H1 (cell line): ENCODE measurements around the gene SPEM3. TPM values are rescaled to one million over a fixed set of nuclear protein-coding genes. Genes with fewer than 3 reads are reported as not detected.

Experiments
- CTCF ChIA-PET: fragments of 300-600 bp; sonication (Branson Sonifier 250); formaldehyde crosslinking; loops from one replicate; lab custom pipeline; 2021; ENCODE audit not compliant: partially characterized antibody; lab: Charles Lee
- POLR2A ChIA-PET: fragments of 300-600 bp; sonication (Branson Sonifier 250); formaldehyde crosslinking; loops from one replicate; lab custom pipeline; 2021; ENCODE audit warnings: inconsistent platforms; ENCODE audit not compliant: partially characterized antibody; lab: Charles Lee
- DNase-seq, 2 experiments: peaks; one replicate each; pipeline versions ENCODE4 v3.0.0 to v3.0.0-alpha.2; 2010 to 2022; ENCODE audit warnings: low spot score in 2 of 2, low read depth in 1 of 2, mixed read lengths in 1 of 2
- FAIRE-seq: peaks from 2 replicates; lab custom pipeline; 2011; peaks lifted over from hg19 to GRCh38; lab: Jason Lieb, UNC
- H2AFZ ChIP-seq: 2 replicates; pipeline ENCODE4 v1.8.1; 2012; ENCODE audit warnings: low read length, inconsistent platforms
- H2AK5ac ChIP-seq: 2 replicates; pipeline ENCODE4 v1.6.1; 2013; ENCODE audit warnings: low read depth, low read length
- H2BK120ac ChIP-seq: replicated peaks from 2 replicates; pipeline ENCODE3; 2013; ENCODE audit warnings: low read depth, low read length, inconsistent platforms
- H2BK12ac ChIP-seq: 2 replicates; pipeline ENCODE4 v1.6.1; 2013; ENCODE audit warnings: low read depth, low read length
- H2BK15ac ChIP-seq: 2 replicates; pipeline ENCODE4 v1.6.1; 2013; ENCODE audit warnings: low read length
- H2BK20ac ChIP-seq: 2 replicates; pipeline ENCODE4 v1.6.1; 2013; ENCODE audit warnings: low read length
- H2BK5ac ChIP-seq: 2 replicates; pipeline ENCODE4 v1.6.1; 2013; ENCODE audit warnings: low read depth, low read length
- H3K14ac ChIP-seq: 2 replicates; pipeline ENCODE4 v1.6.1; 2013; ENCODE audit warnings: inconsistent platforms; ENCODE audit not compliant: insufficient read length
- H3K18ac ChIP-seq: 2 replicates; pipeline ENCODE4 v1.6.1; 2013; ENCODE audit warnings: low read length; ENCODE audit errors: extremely low read depth
- H3K23ac ChIP-seq: 2 replicates; pipeline ENCODE4 v1.6.1; 2013; ENCODE audit warnings: inconsistent platforms; ENCODE audit not compliant: insufficient read length
- H3K23me2 ChIP-seq: 2 replicates; pipeline ENCODE4 v1.6.1; 2013; ENCODE audit warnings: low read depth, low read length
- H3K27ac ChIP-seq: 2 replicates; pipeline ENCODE4 v1.6.1; 2011; ENCODE audit warnings: low read depth, low read length, inconsistent platforms
- H3K27me3 ChIP-seq, 4 experiments: replicated peaks in 1 of 4; 1 replicate in 1 of 4; 2 replicates in 3 of 4; pipeline versions ENCODE4 v1.6.1 to v1.8.1; 2011 to 2013; ENCODE audit warnings: low read length in 3 of 4, mild to moderate bottlenecking in 3 of 4, inconsistent platforms in 2 of 4, mixed read lengths in 2 of 4, moderate library complexity in 1 of 4; ENCODE audit not compliant: control insufficient read depth in 3 of 4, insufficient read depth in 3 of 4; ENCODE audit errors: extremely low read depth in 1 of 4
- H3K36me3 ChIP-seq, 4 experiments: 2 replicates each; pipeline versions ENCODE4 v1.6.1 to v1.8.1; 2011 to 2013; ENCODE audit warnings: mild to moderate bottlenecking in 4 of 4, low read length in 3 of 4, moderate library complexity in 2 of 4, control low read depth in 1 of 4, inconsistent platforms in 1 of 4; ENCODE audit not compliant: insufficient read depth in 4 of 4, control insufficient read depth in 2 of 4
- H3K4ac ChIP-seq: replicated peaks from 2 replicates; pipeline ENCODE3; 2013; ENCODE audit warnings: low read length, low read depth, mixed read lengths, inconsistent platforms; ENCODE audit not compliant: insufficient read length
- H3K4me1 ChIP-seq, 4 experiments: replicated peaks in 1 of 4; 1 replicate in 1 of 4; 2 replicates in 3 of 4; pipeline versions ENCODE4 v1.6.1 to v1.8.1; 2011 to 2013; ENCODE audit warnings: low read length in 3 of 4, inconsistent platforms in 2 of 4, mixed read lengths in 1 of 4; ENCODE audit not compliant: insufficient read depth in 4 of 4, control insufficient read depth in 3 of 4
- H3K4me2 ChIP-seq, 2 experiments: 2 replicates each; pipeline versions ENCODE4 v1.6.1 to v1.8.1; 2011 to 2013; ENCODE audit warnings: low read depth in 2 of 2, low read length in 2 of 2, control low read depth in 1 of 2, inconsistent platforms in 1 of 2, mild to moderate bottlenecking in 1 of 2; ENCODE audit not compliant: insufficient read depth in 1 of 2
- H3K4me3 ChIP-seq, 4 experiments: fragments of 200-600, 300-600 bp in 1 of 4; sonication (generic), shearing (Covaris generic), sonication (Bioruptor Twin) in 1 of 4; 2 replicates each; pipeline versions ENCODE4 v1.5.1 to v1.8.1; 2011 to 2016; ENCODE audit warnings: low read length in 4 of 4, low read depth in 3 of 4, control low read depth in 2 of 4, inconsistent platforms in 2 of 4, mild to moderate bottlenecking in 2 of 4, mixed read lengths in 1 of 4, moderate library complexity in 1 of 4; ENCODE audit not compliant: insufficient read depth in 2 of 4; ENCODE audit errors: extremely low read depth in 1 of 4
- H3K56ac ChIP-seq: replicated peaks from 2 replicates; pipeline ENCODE3; 2013; ENCODE audit warnings: low read depth, mild to moderate bottlenecking, mixed read lengths, low read length, inconsistent platforms; ENCODE audit not compliant: insufficient read length
- H3K79me1 ChIP-seq: 2 replicates; pipeline ENCODE4 v1.6.1; 2013; ENCODE audit warnings: low read depth, low read length, control low read depth
- H3K79me2 ChIP-seq, 2 experiments: 2 replicates each; pipeline versions ENCODE4 v1.6.1 to v1.8.1; 2012 to 2013; ENCODE audit warnings: low read length in 2 of 2, mild to moderate bottlenecking in 2 of 2, inconsistent platforms in 1 of 2; ENCODE audit not compliant: insufficient read depth in 2 of 2, control insufficient read depth in 1 of 2
- H3K9ac ChIP-seq, 4 experiments: replicated peaks in 1 of 4; 1 replicate in 1 of 4; 2 replicates in 3 of 4; pipeline versions ENCODE4 v1.6.1 to v1.8.1; 2011 to 2013; ENCODE audit warnings: low read depth in 3 of 4, low read length in 3 of 4, control low read depth in 2 of 4, mild to moderate bottlenecking in 2 of 4, moderate library complexity in 2 of 4, inconsistent platforms in 1 of 4; ENCODE audit errors: extremely low read depth in 1 of 4
- H3K9me3 ChIP-seq, 2 experiments: 2 replicates each; pipeline versions ENCODE4 v1.6.1 to v1.8.1; 2012 to 2013; ENCODE audit warnings: mild to moderate bottlenecking in 2 of 2, moderate library complexity in 2 of 2, control low read depth in 1 of 2, inconsistent platforms in 1 of 2, low read depth in 1 of 2, low read length in 1 of 2, mixed read lengths in 1 of 2; ENCODE audit not compliant: insufficient read depth in 2 of 2
- H4K20me1 ChIP-seq, 2 experiments: replicated peaks in 1 of 2; 2 replicates each; pipeline versions ENCODE3 to v1.8.1; 2011 to 2013; ENCODE audit warnings: inconsistent platforms in 2 of 2, low read length in 2 of 2, mild to moderate bottlenecking in 1 of 2; ENCODE audit not compliant: insufficient read depth in 2 of 2, control insufficient read depth in 1 of 2
- H4K5ac ChIP-seq: 2 replicates; pipeline ENCODE4 v1.6.1; 2013; ENCODE audit warnings: low read length, low read depth, mixed read lengths, inconsistent platforms; ENCODE audit not compliant: insufficient read length
- H4K8ac ChIP-seq: 2 replicates; pipeline ENCODE4 v1.8.0; 2013; ENCODE audit warnings: mild to moderate bottlenecking, moderate library complexity, low read length, inconsistent platforms; ENCODE audit not compliant: insufficient read depth; ENCODE audit errors: extremely low read depth
- H4K91ac ChIP-seq: replicated peaks from 2 replicates; pipeline ENCODE3; 2013; ENCODE audit warnings: low read length, mixed read lengths, inconsistent platforms; ENCODE audit not compliant: insufficient read length
- ATF2 ChIP-seq: IDR thresholded peaks from 2 replicates; pipeline ENCODE4 v1.6.1; 2012; ENCODE audit warnings: low read length, inconsistent platforms
- CHD2 ChIP-seq: IDR thresholded peaks from 2 replicates; pipeline ENCODE4 v1.6.1; 2012; ENCODE audit warnings: low read length, improper control_type of control experiment
- MAX ChIP-seq: IDR thresholded peaks from 2 replicates; pipeline ENCODE4 v1.6.1; 2012; ENCODE audit warnings: inconsistent platforms
- NANOG ChIP-seq: IDR thresholded peaks from 2 replicates; pipeline ENCODE4 v1.6.1; 2011; ENCODE audit warnings: low read length, low read depth, mild to moderate bottlenecking, inconsistent platforms; ENCODE audit not compliant: insufficient read depth, poor library complexity, severe bottlenecking
- WGBS, 2 experiments: shearing (Covaris generic) in 1 of 2; methylation state at CpG; one replicate each; pipeline versions ENCODE4 v1.1.6 to v1.1.7; 2013 to 2015; ENCODE audit warnings: low lambda C conversion rate in 2 of 2, mixed read lengths in 2 of 2, inconsistent platforms in 1 of 2, low coverage in 1 of 2, missing lambda C conversion rate in 1 of 2; ENCODE audit not compliant: insufficient replicate concordance in 2 of 2, insufficient coverage in 1 of 2, insufficient read length in 1 of 2; ENCODE audit errors: extremely low coverage in 1 of 2, missing lambda C conversion rate in 1 of 2; 5-methylcytosine and 5-hydroxymethylcytosine counted together
- polyA plus RNA-seq, 7 experiments: library from polyadenylated mRNA; depleted of rRNA in 3 of 7; stranded (reverse) in 5 of 7; unstranded in 2 of 7; fragments of >200 nt in 5 of 7; fragments of 200-250 nt in 2 of 7; gene quantifications; 1 replicate in 5 of 7; 2 replicates in 1 of 7; 4 replicates in 1 of 7; pipeline versions ENCODE4 v1.2.1 to v1.2.3, GENCODE V29; 2011 to 2013; ENCODE audit warnings: missing spikeins in 2 of 7, mixed read lengths in 2 of 7
- total RNA-seq: library from RNA; stranded (reverse); fragmentation: NEBNext Ultra II Directional; extraction: Animal tissue kit (Norgen Biotek cat#: 25700); gene quantifications from 2 replicates; pipeline ENCODE4 v1.2.1, GENCODE V29; 2021

The SPEM3 gene
- total and polyA plus RNA-seq, 2 of the 8 experiments (the other 6 are each of a cell fraction or from before 2014, with no cell fraction given) = 0.02 TPM; not detected in 1

- TF ChIP-seq NANOG (no peak), MAX (no peak), ATF2 (no peak), CHD2 (no peak)
- H3K9ac ChIP-seq = peak overlapping the region in 3 of 4 experiments; percentile 67 to 85 (median 72); a peak in 6 of 7 replicates
- peak overlapping the region; percentile 49 to 94 (median 76) for H3K4me3 ChIP-seq
- POLR2A ChIA-PET = interaction anchor here (0.5 to 14.3 kb wide), 11 partner anchors 12 to 268 kb away, joined by 3 to 339 read pairs (median 6); partner anchors contain the start of genes CHRNB1, FGF11, TMEM102 and TMEM256
- 35% methylated on average over 8 of the region's 8 CpGs; no CpG with 5 or more reads in 1 of the 2 experiments for WGBS, 2 experiments
- H3K23ac ChIP-seq = no peak overlapping the region
- 0 out of 2 replicates have a peak overlapping the region, but pooled peaks have one; percentile 18 for H2AFZ ChIP-seq
- H3K4me1 ChIP-seq = peaks cover 2 to 28% (median 21%) of the 10 kb centered on the region in 4 experiments
- peaks cover 1 to 35% of the 10 kb centered on the region in 2 experiments; a peak in 3 of 4 replicates for H3K79me2 ChIP-seq
- FAIRE-seq (no peak), DNase-seq (no peak)
- H2BK120ac ChIP-seq = peak overlapping the region; percentile 75
- peaks cover 22% of the 10 kb centered on the region for H3K23me2 ChIP-seq
- H3K36me3 ChIP-seq = no peaks in the 10 kb centered on the region
- H2BK20ac ChIP-seq = no peak overlapping the region
- H3K4ac ChIP-seq = no peak overlapping the region
- H3K18ac ChIP-seq = peak overlapping the region; percentile 72
- peaks cover 0 to 5% of the 10 kb centered on the region in 2 experiments for H4K20me1 ChIP-seq
- H3K56ac ChIP-seq = peak overlapping the region; percentile 90
- peak overlapping the region; percentile 32 for H4K5ac ChIP-seq
- peak overlapping the region; percentile 55; the same call in 1 of the 2 replicates for H2BK5ac ChIP-seq
- H3K4me2 ChIP-seq = peak overlapping the region; percentile 97 to 99
- H2BK15ac ChIP-seq = peak overlapping the region; percentile 19; the same call in 1 of the 2 replicates
- H3K27me3 ChIP-seq = no peaks in the 10 kb centered on the region; a peak in 1 of 7 replicates
- H3K27ac ChIP-seq = peak overlapping the region; percentile 39
- H2AK5ac ChIP-seq = peak overlapping the region; percentile 30; the same call in 1 of the 2 replicates
- CTCF ChIA-PET = interaction anchor here (0.8 to 2.4 kb wide), 8 partner anchors 19 to 123 kb away, joined by 3 to 10 read pairs (median 4); partner anchors contain the start of gene CHRNB1
- no peaks in the 10 kb centered on the region for H3K9me3 ChIP-seq
- no peak overlapping the region for H3K14ac ChIP-seq
- H4K8ac ChIP-seq = peak overlapping the region; percentile 96; the same call in 1 of the 2 replicates
- peak overlapping the region; percentile 45 for H4K91ac ChIP-seq
- peaks cover 12% of the 10 kb centered on the region for H3K79me1 ChIP-seq
- H2BK12ac ChIP-seq = peak overlapping the region; percentile 77; the same call in 1 of the 2 replicates
Observed at GRCh38 chr17:7480089-7480384, 51.4 kb downstream of the SPEM3 start.
